Islet precursor cell (in vitro differentiated cells): ENCODE results near the gene PIH1D1.

Experiments used
- DNase-seq: peaks from one replicate; pipeline ENCODE4 v3.0.0-alpha.2; 2018

The PIH1D1 gene

GRCh38 chr19:49432141-49433073 lies 19.2 kb downstream of the PIH1D1 start:
- peak; percentile 75 for DNase-seq

DNA sequence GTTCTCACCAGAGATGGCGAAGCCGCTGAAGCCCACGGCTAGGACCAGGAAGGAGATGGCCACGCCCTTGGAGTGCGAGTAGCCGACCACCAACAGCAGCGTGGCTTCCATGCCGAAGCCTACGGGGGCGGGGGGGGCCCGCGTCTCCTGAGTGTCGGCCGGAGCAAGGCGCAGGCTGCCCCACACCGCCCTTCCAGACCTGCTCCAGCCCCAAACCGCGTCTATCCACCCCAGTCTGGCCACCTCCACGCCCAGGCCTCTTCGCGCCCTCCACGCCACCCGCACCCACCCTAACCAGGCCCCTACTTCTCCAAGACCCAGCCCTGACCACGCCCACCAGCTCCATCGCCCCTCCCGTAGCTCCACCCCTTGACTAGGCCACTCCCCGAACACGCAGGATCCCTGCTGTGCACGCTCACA lies 20.3 kb downstream of the PIH1D1 start:
- DNase-seq: no peak

DNA sequence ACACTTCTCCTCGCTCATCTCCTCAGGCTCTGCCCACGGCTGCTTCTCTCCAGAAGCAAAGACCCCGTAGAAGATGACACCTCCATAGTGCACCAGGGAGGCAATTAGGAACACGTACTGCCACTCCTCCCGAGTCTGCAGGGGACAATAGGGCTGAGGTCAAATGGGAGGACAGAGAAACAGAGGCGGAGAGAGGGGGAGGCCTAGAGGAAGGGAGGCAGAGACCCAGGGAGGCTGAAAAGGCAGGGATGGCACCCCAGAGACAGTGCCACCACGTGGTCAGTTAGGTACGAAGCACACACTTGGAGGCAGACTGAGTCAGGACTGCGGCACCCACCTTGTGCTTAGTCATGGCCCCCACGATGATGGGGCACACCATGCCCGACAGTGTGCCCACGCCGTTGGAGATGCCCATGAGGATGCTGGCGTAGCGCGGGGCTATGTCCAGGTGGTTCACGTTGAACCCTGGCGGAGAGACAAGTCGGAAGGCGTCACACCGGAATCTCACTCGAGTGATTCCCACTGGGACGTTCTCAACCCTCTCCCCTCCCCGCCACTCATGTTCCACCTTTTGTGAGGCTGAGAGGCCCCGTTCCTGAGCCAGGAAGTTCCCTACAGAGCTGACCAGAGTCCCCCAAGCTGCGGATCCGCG lies 20.8 kb downstream of the PIH1D1 start:
- DNase-seq: no peak

GRCh38 chr19:49430172-49430677 lies 21.4 kb downstream of the PIH1D1 start:
- no peak for DNase-seq

GRCh38 chr19:49428547-49429451 lies 22.8 kb downstream of the PIH1D1 start:
- no peak for DNase-seq

GRCh38 chr19:49427855-49428546 lies 23.6 kb downstream of the PIH1D1 start:
- peak; percentile 68 for DNase-seq

- DNase-seq: no peak
Observed at GRCh38 chr19:49427339-49427738, 24.3 kb downstream of the PIH1D1 start.

DNA sequence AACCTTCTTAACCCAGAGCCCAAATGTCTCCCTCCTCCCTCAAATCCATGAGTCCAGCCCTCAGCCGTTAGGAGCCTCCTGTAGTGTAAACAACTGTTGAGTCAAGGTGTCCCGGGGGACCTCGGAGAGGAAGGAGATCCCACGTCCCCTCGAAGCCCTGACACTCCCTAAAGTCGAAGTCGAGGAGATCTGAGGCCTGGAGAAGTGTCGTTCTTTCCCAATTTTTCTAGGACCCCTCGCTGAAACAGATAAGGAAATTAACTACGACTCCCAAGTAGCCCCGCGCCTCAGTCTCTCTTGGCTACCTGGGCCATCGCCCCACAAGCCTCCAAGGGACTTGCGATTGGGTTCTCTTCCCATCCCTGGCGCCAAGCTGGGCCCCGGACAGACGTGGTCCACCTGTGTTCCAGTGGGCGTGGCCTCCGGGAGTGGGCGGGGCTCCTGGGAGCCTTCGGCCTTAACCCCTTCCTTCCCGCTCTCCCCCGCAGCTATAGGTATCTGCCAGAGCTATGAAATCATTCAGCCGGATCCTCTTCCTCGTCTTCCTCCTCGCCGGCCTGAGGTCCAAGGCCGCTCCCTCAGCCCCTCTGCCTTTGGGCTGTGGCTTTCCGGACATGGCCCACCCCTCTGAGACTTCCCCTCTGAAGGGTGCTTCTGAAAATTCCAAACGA lies 25.6 kb downstream of the PIH1D1 start:
- DNase-seq: peak; percentile 72

DNA sequence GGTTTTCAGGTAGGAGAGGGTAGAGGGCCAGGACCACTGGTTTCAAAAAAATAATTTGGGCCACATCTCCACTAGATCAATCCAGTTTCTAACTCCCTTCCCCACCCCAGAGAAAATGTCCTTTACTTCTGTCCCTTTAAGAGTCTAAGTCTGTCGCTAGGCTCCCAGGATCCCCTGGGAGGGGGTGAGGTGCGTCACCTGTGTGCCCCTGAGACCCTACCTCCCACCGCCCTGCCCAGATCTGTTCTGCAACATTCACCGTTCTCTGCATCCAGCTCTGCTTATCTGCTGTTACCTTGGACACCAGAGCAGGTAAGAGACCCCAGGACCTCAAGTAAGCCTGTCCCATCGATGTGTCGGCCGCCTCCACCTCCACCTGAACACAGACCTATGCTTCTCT lies 26.4 kb downstream of the PIH1D1 start, which contains the start of gene GFY:
GFY (plus strand) TSS at position 211 of the 400 bp plus-strand sequence. CDS start 1,043 bp downstream, outside the sequence.
- no peak for DNase-seq

DNA sequence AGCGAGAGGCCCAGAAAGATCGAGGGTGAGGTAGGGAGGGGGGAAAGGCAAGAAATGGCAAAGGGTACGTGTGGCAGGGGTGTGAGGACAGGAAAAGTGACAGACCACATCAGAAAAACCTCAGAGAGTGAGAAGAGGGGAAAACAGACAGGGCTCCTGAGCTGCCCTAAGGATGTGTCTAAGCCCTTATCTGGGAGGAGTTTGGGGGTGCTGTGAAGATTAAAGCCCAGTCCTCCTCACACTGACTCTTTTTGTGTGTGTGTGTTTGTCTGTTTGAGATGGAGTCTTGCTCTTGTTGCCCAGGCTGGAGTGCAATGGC lies 27.7 kb downstream of the PIH1D1 start:
- DNase-seq: no peak

DNA sequence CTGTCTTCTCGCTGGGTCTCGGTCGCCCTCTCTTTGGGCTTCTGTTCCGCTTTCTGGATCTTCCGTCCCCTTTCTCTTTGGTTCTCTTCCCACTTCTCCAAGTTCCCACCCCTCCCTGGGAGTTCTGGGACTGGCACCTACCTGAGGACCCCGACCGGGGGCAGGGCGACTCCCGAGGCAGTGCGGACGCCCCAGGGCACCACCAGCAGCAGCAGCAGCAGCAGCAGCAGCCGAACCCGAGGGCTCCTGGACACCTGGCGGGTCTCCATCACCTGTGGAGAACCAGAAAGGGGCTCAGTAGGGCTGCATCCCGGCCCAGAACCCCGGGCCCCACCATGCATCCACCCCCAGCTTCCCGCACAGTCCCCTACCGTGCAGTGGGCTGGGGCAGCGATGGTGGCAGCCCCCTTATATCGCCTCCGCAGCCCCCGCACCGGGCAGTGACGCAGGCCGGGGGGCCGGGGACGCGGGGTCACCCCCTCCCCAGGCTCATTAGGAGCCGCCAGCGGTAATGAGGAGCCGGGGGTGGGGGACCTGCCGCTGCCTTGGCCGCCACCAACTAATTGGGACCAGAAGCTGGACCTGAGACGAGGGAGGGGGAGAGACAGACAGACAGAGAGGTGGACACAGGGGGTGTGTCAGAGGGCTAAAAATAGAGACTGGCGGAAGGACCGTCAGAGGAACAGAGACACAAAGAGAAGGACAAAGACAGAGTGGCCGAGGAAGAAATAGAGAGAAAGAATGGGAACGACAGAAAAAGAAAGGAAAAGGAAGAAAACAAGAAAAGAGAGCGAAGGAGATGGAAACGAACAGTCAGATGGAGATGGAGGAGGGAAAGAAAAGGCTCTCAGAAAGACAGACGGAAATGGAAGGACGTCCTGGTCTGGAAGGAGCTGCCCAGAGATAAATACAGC lies 28.3 kb downstream of the PIH1D1 start, which contains the start of gene PTH2:
PTH2 (minus strand) TSS at position 371 of the 914 bp plus-strand sequence; CDS start at position 269, 102 bp downstream.
- DNase-seq: no peak

- peak; percentile 79 for DNase-seq
Observed at GRCh38 chr19:49422407-49423070, 29.1 kb downstream of the PIH1D1 start.

DNA sequence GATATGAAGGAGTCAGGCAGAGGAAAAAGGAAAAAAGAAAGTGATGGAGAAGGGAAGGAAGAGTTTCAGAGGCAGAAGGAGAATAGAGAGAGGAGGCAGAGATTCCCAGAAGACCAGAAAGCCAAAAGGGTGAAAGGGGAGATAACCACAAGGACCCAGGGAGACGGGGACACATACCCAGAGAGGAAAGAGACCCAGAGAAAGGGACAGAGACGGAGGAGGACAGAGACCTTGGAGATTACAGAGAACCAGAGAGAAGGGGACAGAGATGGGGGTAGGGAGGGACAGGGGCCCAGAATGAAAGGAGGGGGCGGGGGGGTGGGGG lies 29.8 kb downstream of the PIH1D1 start:
- DNase-seq: no peak

DNA sequence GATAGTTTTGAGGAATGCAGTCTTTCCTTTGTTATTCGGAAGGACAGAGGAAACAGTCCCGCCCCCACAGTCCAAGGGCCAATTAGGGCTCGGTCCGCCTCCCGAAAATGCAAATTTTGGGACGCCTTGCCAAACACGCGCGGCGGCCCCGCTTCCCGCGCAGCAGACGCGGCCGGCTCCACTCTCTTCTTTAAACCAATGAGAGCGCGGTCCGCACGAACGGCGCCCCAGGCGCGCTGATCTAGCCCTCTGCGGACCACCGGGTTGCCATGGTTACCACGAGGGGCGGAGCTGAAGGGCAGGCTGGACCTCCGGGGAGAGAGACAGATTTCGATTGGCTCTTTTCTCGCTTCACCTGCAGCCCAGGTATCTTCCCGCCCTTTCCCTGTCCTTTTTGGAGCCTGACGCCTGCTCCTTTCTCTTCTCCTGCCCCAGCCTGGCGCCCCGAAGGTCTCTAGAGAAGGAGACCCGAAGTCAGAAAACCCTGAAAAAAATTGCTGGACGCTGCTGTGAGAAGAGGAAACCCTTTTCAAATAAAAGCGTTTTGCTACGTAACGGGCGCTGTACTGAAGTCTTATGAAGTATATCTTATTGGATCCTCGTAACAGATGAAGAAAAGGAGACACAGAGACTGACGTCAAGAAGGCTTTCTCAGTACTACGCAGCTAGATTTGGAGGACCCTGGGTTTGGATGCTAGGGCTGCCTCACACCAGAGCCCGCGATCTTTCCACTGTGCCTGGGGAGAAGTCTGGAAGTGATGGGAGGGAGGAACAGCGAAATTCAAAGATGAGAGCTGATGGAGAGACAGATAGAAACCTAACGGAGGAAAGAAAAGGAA lies 30.4 kb downstream of the PIH1D1 start:
- peak; percentile 93 for DNase-seq

DNA sequence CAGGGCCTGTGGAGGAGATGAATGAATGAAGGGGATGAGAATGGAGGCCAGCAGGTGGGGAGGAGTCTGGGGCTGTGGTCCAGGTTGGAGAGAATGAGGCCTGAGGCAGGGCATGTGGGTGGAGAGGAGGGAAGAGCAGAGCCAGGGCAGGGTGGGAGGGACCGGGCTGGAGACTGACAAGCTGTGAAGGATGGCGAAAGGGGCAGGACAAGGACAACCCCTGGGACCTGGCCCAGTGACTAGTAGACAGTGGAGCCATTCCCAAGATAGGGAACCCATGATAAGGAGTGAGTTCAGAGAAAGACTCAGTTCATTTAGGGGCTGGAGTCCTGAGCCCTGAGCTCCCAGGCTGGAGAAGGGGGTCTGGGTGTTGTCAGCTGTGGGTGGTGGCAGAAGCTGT lies 31.4 kb downstream of the PIH1D1 start:
- no peak for DNase-seq

DNA sequence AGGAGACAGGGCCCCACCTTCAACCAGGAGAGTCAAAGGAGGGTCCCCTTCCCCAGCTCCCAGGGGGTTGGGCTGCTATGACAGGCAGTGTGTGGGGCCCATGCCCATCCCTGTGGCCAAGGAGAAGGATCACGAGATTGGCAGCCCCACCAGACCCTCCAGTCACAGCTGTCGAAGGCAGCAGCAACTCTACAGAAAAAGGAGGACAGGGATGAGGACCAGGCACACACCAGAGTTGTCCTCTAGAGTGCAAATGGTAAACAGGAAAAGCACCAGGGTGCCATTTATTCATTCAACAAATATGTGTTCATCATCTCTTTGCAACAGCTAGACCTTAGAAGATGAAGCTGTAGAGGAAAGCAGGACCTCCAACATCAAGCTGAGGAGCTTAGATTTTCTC lies 32.4 kb downstream of the PIH1D1 start:
- DNase-seq: no peak

GRCh38 chr19:49418511-49418910 lies 33.1 kb downstream of the PIH1D1 start:
- DNase-seq: no peak

DNA sequence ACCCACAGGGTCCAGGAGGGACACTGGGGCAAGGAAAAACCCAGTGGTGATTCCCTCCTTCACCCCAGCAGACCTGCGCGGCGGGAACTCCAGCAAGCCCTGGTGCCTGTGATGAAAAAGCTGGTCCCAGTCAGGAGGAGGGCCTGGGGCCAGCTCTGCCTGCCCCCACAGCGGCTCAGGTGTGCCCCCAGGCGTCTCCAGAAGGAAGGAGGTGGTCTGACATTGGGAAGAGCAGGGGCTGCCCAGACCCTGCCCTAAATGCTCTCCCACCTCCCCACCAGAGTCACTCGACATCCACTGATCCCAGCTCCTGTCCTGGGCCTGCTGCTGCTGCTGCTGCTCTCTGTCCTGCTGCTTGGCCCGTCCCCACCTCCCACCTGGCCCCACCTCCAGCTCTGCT lies 34.5 kb downstream of the PIH1D1 start:
- DNase-seq: no peak

DNA sequence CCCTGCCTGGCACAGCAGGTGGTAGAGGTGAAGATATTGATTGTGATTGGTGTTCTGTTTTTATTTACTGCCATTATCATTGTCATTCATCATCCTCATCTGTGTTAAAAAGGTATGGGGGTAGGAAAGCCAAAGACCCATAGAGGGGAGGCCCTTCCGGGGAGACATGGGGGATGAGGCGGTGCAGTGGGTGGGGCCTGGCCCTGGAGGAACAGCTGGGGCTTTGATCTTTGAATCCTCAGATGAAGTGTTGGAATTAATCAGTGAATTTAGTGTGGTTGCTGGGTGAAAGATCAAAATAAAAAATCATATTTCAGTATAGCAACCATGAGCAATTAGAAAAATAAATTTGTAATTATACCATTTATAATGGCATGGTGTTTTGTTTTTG lies 35.8 kb downstream of the PIH1D1 start:
- DNase-seq: no peak
